ENCODE data around the gene RNF208.

The RNF208 gene

DNA sequence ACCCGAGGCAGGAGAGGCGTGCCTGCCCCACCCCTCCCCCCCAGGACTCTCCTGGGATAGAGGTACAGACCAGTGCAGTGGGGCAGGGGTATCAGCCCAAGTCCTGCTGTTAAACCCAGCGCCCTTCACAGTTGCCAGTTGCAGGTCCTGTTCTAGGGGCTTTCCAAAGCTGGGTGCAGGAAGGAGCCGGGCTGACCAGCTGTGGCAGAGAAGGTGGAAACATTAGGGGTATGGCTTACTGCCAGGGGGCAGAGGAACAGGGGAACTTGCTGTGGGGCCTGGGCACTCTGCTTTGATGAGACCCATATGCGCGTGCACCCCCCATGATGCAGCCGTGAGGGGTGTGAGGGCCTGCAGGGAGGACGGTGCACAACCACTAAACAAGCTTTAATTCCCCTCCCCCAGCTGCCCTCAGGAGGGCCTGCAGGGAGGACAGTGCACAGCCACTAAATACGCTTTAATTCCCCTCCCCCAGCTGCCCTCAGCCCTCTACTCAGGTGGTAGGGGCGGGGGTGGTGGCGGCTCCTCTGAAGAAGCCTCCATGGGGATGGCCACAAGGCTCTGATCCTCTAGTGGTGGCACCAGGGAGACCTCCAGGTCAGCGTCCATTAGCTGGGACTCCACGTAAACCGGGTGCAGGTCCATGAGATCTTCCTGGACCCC is 51.4 kb downstream of the RNF208 start:
- Histone ChIP-seq H3K27me3 (ENCODE audit: low read length) (no peaks in the 10 kb centered on the region), H4K20me1 (ENCODE audit: low read depth, low read length) (no peaks in the 10 kb centered on the region), H3K36me3 (ENCODE audit: low read length) (no peaks in the 10 kb centered on the region), H3K27ac (ENCODE audit: low read depth, low read length) (no peak overlapping the region), H3K4me2 (ENCODE audit: low read depth, low read length, poor library complexity, severe bottlenecking) (no peak overlapping the region), H3K9ac (ENCODE audit: low read length) (no peak overlapping the region), H3K4me3 (ENCODE audit: insufficient read depth, low read length, poor library complexity, severe bottlenecking) (no peak overlapping the region), H2AFZ (ENCODE audit: low read depth, low read length, severe bottlenecking) (no peak overlapping the region), H3K9me3 (ENCODE audit: insufficient read depth, low read length) (no peaks in the 10 kb centered on the region), H3K9me2 (replicated peaks; ENCODE audit: insufficient read depth, low read length) (no peaks in the 10 kb centered on the region), H3F3A (ENCODE audit: insufficient read depth) (no peaks in the 10 kb centered on the region), H3K79me2 (ENCODE audit: insufficient read depth, low read length) (no peaks in the 10 kb centered on the region)
- TF ChIP-seq EZH2phosphoT487 (conservative IDR thresholded peaks at IDR 0.05; ENCODE audit: low read length) (no peak), CTCF (IDR thresholded peaks at IDR 0.05; ENCODE audit: insufficient read depth, low read length, poor library complexity, severe bottlenecking) (no peak)
